NCI-H128 (cell line): Measurements from ENCODE around the gene ALDH1L1.
A peak's percentile ranks its signal among the peaks of the same experiment; 100 is the strongest.

Source experiments
- DNase-seq: peaks from one replicate; lab custom pipeline; 2025; ENCODE audit not compliant: unreplicated experiment; lab: John Stamatoyannopoulos, UW

ALDH1L1 gene

GRCh38 chr3:126180477-126181397 is at the start of gene ALDH1L1:
ALDH1L1 (minus strand) TSS chr3:126180586; CDS start chr3:126160979, 19,607 bp downstream.
- no peak for DNase-seq

DNA sequence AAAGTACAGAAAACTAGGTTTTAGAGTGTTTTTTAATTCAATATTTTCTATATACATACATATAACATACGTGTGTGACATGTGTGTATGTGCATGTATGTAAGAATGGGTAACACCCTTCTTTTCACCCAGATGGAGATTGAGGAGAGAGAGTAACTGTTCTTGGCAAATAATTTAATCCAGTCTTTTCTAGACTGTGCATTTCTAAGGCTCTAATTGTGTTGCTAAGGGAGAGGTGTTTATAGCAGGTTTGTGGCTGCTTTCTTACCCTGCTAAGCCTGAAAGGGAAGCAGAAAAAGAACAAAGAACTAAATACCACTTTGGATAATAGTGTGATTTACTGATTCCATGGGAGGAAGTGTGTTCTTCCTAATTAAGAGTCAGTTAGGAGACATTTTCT is 46.0 kb upstream of the ALDH1L1 start:
- DNase-seq: no peak

DNA sequence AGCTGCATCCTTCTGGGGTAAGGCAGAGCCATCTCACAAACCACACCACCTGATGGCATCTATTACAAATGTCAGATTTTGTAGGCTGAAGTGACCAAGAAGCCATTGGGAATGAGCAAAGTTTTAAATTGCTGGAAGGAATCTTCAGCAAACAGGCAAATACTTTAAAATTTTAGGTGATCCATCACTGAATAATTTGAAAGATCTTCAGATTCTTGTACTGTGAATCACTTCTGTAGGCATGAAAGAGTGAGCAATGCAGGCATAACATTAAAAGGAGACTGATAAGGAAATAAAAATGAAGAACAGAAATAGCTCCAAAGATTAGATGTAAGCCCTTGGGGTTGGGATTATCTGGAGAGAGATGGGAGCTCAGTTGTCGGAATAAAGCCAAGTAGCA is 36.0 kb upstream of the ALDH1L1 start:
- DNase-seq: no peak

DNA sequence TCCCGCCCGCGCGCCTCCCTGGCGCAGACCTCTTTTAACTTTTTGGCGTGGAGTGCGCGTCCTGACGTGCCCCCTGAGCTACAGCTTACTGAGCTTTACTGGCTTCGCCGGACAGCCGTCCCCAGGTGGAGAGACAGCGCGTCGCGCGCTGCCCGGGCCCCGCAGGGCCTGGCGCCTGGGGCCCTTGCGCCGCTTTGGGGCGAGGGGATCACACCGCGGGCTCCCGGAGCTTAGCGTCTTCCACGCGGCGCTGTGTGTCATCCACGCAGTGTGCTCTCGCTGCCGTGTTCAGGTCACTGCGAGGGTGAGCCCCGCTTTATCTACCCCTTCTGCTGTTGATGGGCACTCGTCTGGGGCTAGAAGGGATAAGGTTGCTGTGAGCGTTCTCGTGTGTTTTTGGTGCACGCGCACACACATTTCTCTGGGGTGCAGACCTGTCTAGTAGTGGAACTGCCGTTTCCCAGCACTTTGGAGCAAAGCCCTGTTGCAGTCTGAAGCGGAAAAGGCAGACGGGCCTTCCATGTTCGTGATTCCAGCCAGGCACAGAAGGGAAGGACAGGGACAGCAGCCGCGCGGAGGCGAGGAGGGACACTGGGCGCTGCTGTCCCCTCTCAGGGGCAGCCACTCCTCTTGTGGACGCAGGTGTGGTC is 33.1 kb upstream of the ALDH1L1 start:
- DNase-seq: no peak

GRCh38 chr3:126212620-126213378 is 32.4 kb upstream of the ALDH1L1 start:
- no peak for DNase-seq

DNA sequence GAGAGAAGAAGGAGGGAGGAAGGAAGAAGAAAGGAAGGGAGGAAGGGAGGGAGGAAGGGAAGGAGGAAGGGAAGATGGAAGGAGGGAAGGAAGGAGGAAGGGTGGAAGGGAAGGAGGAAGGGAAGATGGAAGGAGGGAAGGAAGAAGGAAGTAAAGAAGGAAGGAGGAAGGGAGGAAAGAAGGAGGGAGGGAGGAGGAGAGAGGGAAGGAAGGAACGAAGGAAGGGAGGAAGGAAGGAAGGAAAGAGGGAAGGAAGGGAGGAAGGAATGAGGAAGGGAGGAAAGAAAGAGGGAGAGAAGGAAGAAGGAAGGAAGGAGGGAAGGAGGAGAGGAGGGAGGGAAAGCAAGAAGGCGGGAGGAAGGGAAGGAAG is 31.8 kb upstream of the ALDH1L1 start:
- DNase-seq: no peak

DNA sequence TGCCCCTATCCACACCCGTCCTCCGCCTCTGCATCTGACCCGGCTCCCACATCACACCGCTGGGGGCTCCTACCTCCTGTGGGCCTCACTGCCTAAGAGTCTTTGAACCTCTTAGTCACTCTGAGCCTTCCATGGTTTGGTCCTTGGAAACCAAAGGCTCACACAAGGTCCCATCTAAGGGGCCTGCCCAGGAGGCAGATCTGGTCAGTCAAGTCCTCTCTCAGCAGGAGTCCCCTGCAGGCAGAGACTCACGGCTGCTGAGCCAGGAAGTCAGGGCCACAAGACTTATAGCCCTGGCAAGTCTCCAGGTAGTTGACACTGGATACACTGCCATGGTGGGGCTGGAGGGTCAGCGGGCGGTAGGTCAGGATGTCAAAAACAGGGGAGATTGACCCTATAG is 31.2 kb upstream of the ALDH1L1 start:
- DNase-seq: no peak

- no peak for DNase-seq
Observed at GRCh38 chr3:126210606-126211005, 30.2 kb upstream of the ALDH1L1 start.

DNA sequence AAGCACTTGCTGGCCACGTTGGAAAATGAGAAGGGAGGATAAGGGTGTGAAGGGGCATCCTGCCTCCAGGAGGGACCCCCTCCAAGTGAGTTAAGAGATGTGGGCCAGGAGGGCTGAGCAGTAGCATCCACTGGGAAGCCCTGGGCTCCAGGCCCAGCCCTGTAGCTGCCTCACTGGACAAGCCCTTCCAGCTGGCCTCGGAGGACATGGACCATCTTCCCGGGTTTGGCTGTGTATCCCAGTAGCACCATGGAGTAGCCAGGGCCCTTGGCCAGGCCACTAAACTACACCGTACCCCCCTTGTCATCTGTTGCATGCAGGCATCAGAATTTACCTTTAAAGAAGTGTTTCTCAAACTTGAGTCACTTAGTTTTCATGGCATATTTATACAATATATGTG is 29.4 kb upstream of the ALDH1L1 start:
- DNase-seq: no peak

DNA sequence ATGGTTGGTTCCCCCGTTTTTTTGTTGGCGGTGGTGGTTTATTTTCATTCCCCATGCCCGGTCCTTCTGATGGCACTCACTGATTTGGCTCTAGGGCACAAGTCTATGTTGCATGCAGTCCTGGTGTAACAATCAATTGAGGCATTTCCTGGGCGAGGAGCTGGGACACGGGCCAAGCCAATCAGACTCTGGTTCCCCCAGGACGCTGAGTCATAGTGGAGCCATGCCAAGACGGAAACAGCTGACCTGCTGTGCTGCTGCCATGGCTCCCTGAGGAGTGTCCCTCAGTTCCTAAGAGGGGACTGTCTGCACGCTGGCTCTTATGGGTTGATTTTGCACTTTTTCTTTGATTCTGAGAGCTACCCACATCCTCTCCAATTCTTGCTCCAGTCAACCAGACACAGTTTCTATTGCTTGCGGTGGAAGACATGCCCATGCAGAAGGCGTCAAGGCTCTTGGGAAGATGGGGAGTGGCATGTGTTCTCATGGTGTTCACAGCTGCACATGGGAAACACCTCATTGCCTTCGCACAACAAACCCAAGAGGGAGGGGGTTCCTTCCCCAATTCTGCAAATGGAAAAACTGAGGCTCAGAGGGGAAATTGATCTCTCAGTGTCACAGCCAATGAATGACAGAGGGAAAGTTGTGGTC is 28.3 kb upstream of the ALDH1L1 start:
- peak; percentile 25 for DNase-seq

DNA sequence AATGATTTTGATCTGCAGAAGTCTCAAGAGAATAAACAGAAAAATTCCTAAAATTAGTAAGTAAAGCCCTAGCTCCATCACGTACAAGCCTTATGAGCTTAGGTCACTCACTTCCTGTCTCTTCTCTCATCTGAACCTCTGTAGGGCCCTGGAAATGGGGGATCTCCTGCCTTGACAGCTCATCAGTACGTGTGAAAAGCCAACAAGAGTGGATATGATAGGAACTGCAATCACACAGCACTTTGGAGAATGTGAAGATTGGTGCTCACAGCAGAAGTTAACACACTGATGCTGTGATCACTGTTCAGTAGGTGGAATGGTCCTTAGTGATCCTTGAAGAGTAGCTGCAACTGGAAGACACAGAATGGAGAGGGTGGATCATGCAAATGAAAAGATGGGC is 27.8 kb upstream of the ALDH1L1 start:
- DNase-seq: no peak

DNA sequence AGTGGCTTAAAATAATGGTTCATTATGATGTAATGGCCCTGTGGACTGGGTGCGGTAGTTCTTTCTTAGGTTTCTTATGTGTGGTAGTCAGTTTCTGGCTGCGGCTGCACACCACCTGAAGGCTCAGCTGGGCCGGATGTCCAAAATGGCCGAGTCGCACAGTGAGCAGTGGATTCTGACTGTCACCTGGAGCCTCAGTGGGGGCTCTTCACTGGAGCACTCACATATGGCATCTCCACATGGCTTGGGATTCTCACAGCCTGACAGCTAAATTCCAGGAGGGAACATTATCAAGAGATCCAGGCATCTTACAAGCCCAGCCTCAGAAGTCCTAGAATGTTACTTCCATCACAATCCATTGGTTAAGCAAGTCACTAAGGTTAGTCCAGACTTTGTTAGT is 26.8 kb upstream of the ALDH1L1 start:
- no peak for DNase-seq

- no peak for DNase-seq
Observed at GRCh38 chr3:126205717-126206655, 25.6 kb upstream of the ALDH1L1 start.

- DNase-seq: no peak
Observed at GRCh38 chr3:126202680-126203079, 22.3 kb upstream of the ALDH1L1 start.

DNA sequence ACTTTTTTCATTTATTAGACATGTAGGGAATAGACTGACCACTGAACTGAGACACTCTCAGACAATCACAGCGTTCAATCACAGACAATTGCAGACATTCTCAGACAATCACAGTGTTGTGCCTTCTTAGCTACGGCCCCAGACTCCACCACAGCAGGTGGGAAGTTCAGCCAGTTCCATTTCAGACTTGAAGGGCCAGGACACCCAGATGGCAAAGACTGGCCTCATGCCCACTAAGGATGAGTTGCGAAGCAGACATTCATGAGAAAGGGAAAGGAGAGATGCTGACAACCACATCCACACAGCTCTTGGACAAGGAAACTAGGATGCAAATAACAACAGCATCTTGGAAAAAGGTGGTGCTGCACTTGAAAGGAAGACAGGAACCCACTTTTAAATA is 21.9 kb upstream of the ALDH1L1 start:
- DNase-seq: no peak

- DNase-seq: no peak
Observed at GRCh38 chr3:126201168-126201567, 20.8 kb upstream of the ALDH1L1 start.

GRCh38 chr3:126200534-126200933 is 20.1 kb upstream of the ALDH1L1 start:
- DNase-seq: no peak

DNA sequence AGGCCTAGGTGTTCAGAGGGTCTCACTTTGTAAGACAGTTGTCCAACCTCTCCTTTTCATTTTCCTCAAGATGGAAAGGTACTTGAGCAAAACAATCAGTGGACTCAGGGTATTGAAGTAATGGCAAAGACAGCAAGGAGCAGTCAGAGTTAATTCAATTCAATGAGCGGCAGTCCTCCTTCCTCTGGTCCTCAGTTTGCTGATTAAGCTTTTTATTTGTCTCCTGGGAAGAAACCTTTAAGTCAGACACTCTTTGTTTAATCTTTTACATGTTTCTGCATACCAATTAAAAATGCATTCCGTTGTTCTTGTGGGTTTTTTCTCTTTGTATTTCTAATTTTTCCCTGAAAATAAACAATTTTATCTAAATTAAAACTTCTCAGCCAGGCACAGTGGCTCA is 18.9 kb upstream of the ALDH1L1 start:
- DNase-seq: no peak

DNA sequence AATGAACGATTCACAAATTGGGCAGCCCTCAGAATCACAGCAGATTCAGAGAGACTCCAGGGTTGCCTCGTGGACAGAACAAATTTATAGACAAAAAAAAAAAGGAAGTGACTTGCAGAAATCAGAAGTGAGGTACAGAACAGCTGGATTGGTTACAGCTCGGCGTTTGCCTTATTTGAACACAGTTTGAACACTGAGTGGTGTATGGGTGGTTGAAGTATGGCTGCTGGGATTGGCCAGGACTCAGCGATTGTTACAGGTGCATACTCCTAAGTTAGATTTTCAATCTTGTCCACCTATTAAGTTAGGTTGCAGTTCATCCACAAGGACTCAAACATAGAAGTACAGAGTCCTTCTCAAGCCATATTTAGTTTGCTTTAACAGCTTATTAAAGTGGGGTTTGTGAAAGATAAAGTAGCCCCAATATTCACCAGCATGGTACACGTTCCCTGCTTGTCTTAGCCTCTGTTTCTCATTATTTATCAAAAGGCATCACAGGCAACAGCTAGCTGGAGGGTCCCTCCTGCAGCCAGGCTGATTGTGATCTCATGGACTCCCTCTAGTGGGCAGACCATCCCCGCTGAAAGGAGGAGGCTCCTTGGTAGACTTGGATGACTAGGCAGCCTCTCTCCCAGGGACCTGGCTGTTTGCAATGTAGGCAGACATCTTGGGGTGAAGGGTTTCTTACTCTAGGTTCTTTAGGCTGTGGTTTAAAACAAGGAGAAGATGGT is 17.6 kb upstream of the ALDH1L1 start:
- no peak for DNase-seq
